ENCODE results near the gene CISD1.
"Not testable (repeated sequence)": the region's sequence is repeated elsewhere in the genome, so short reads cannot be mapped to it uniquely, and the experiment has no call there.

Gene CISD1

DNA sequence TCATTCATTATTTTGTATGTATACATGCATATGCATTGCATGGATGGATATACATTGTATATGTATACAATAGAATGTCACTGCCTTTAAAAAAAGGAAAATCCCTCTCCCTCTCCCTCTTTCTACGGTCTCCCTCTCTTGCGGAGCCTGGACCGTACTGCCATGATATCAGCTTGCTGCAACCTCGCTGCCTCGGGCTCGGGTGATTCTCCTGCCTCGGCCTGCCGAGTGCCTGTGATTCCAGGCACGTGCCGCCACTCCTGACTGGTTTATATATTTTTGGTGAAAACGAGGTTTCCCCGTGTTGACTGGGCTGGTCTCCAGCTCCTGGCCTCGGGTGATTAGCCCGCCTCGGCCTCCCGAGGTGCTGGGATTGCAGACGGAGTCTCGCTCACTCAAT lies 25.7 kb upstream of the CISD1 start:
- Histone ChIP-seq H3K27ac (ENCODE audit: low read depth in 2 of 2, low read length in 2 of 2) (no peak overlapping the region), H3K4me3 (ENCODE audit: low read length in 2 of 2) (no peak overlapping the region), H3K27me3 (ENCODE audit: control insufficient read depth in 2 of 2, insufficient read depth in 2 of 2, low read length in 2 of 2) (no peaks in the 10 kb centered on the region), H3K36me3 (ENCODE audit: control insufficient read depth in 2 of 2, insufficient read depth in 2 of 2, low read length in 2 of 2) (no peaks in the 10 kb centered on the region), H3K9ac (ENCODE audit: low read depth in 1 of 2, low read length in 2 of 2) (no peak overlapping the region), H3K4me1 (ENCODE audit: control insufficient read depth in 2 of 2, insufficient read depth in 2 of 2, low read length in 2 of 2) (no peaks in the 10 kb centered on the region), H3K9me3 (ENCODE audit: control insufficient read depth in 2 of 2, low read length in 2 of 2) (no peaks in the 10 kb centered on the region)

DNA sequence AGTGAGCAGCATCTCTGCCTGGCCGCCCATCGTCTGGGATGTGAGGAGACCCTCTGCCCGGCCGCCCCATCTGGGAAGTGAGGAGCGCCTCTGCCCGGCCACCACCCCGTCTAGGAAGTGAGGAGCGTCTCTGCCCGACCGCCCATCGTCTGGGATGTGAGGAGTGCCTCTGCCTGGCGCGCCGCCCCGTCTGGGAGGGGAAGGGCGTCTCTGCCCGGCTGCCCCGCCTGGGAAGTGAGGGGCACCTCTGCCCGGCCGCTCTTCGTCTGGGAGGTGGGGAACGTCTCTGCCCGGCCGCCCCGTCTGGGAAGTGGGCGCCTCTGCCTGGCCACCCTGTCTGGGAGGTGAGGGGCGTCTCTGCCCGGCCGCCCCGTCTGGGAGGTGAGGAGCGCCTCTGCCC lies 25.2 kb upstream of the CISD1 start:
- H3K36me3 ChIP-seq (ENCODE audit: control insufficient read depth in 2 of 2, insufficient read depth in 2 of 2, low read length in 2 of 2); H3K27ac ChIP-seq (ENCODE audit: low read depth in 2 of 2, low read length in 2 of 2); H3K4me1 ChIP-seq (ENCODE audit: control insufficient read depth in 2 of 2, insufficient read depth in 2 of 2, low read length in 2 of 2); H3K9me3 ChIP-seq (ENCODE audit: control insufficient read depth in 2 of 2, low read length in 2 of 2); H3K4me3 ChIP-seq (ENCODE audit: low read length in 2 of 2); H3K27me3 ChIP-seq (ENCODE audit: control insufficient read depth in 2 of 2, insufficient read depth in 2 of 2, low read length in 2 of 2); H3K9ac ChIP-seq (ENCODE audit: low read depth in 1 of 2, low read length in 2 of 2): not testable (repeated sequence)

DNA sequence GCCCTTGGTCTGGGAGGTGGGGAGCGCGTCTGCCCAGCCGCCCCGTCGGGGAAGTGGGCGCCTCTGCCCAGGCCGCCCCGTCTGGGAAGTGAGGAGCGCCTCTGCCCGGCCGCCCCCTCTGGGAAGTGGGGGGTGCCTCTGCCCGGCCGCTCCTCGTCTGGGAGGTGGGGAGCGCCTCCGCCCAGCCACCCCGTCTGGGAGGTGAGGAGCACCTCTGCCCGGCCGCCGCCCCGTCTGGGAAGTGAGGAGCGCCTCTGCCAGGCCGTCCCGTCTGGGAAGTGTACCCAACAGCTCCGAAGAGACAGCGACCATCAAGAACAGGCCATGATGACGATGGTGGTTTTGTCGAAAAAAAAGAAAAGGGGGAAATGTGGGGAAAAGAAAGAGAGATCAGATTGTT lies 24.7 kb upstream of the CISD1 start:
- not testable (repeated sequence) for H3K4me1 ChIP-seq (ENCODE audit: control insufficient read depth in 2 of 2, insufficient read depth in 2 of 2, low read length in 2 of 2); H3K36me3 ChIP-seq (ENCODE audit: control insufficient read depth in 2 of 2, insufficient read depth in 2 of 2, low read length in 2 of 2); H3K9me3 ChIP-seq (ENCODE audit: control insufficient read depth in 2 of 2, low read length in 2 of 2); H3K27ac ChIP-seq (ENCODE audit: low read depth in 2 of 2, low read length in 2 of 2); H3K4me3 ChIP-seq (ENCODE audit: low read length in 2 of 2); H3K9ac ChIP-seq (ENCODE audit: low read depth in 1 of 2, low read length in 2 of 2); H3K27me3 ChIP-seq (ENCODE audit: control insufficient read depth in 2 of 2, insufficient read depth in 2 of 2, low read length in 2 of 2)

DNA sequence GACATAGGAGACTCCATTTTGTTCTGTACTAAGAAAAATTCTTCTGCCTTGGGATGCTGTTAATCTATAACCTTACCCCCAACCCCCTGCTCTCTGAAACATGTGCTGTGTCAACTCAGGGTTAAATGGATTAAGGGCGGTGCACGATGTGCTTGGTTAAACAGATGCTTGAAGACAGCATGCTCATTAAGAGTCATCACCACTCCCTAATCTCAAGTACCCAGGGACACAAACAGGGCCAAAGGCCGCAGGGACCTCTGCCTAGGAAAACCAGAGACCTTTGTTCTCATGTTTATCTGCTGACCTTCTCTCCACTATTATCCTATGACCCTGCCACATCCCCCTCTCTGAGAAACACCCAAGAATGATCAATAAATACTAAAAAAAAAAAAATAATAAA lies 24.3 kb upstream of the CISD1 start:
- H3K27ac ChIP-seq (ENCODE audit: low read depth in 2 of 2, low read length in 2 of 2); H3K27me3 ChIP-seq (ENCODE audit: control insufficient read depth in 2 of 2, insufficient read depth in 2 of 2, low read length in 2 of 2); H3K9me3 ChIP-seq (ENCODE audit: control insufficient read depth in 2 of 2, low read length in 2 of 2); H3K4me1 ChIP-seq (ENCODE audit: control insufficient read depth in 2 of 2, insufficient read depth in 2 of 2, low read length in 2 of 2); H3K9ac ChIP-seq (ENCODE audit: low read depth in 1 of 2, low read length in 2 of 2); H3K4me3 ChIP-seq (ENCODE audit: low read length in 2 of 2); H3K36me3 ChIP-seq (ENCODE audit: control insufficient read depth in 2 of 2, insufficient read depth in 2 of 2, low read length in 2 of 2): not testable (repeated sequence)

DNA sequence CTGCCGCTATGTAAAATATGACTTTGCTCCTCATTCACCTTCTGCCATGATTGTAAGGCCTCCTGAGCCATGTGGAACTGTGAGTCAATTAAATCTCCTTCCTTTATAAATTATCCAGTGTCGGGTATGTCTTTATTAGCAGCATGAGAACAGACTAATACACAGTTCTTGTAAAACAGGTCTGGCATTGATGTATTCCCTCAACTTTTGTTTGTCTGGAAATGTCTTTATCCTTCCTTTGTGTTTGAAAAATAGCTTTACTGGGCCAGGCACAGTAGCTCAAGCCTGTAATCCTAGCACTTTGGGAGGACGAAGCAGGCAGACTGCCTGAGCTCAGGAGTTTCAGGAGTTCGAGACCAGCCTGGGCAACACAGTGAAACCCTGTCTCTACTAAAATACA lies 15.8 kb upstream of the CISD1 start:
- no peaks in the 10 kb centered on the region for H3K27me3 ChIP-seq (ENCODE audit: control insufficient read depth in 2 of 2, insufficient read depth in 2 of 2, low read length in 2 of 2)
- H3K4me1 ChIP-seq (ENCODE audit: control insufficient read depth in 2 of 2, insufficient read depth in 2 of 2, low read length in 2 of 2): no peaks in the 10 kb centered on the region
- H3K36me3 ChIP-seq (ENCODE audit: control insufficient read depth in 2 of 2, insufficient read depth in 2 of 2, low read length in 2 of 2): peaks cover 0 to 2% of the 10 kb centered on the region in 2 donors

DNA sequence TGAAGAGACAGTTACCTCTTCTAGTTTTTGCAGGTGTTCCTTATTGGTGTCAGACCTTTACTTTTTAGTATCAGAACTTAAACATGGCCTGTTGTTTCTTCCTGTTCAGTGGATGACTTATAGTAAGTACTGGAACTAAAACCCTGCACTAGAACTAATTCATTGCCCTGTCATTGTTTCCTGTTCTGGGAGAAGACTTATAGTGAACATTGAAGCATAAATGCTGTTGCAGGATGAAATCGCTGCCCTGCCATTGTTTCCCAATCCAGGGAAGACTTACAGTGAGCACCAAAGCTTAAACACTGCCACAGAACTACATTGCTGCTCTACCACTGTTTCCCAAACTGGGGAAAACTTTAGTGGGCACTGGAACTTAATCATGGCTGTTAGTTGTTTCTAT lies 14.3 kb upstream of the CISD1 start:
- H3K4me3 ChIP-seq (ENCODE audit: low read length in 2 of 2): no peak overlapping the region
- H3K9ac ChIP-seq (ENCODE audit: low read depth in 1 of 2, low read length in 2 of 2): no peak overlapping the region
- no peaks in the 10 kb centered on the region for H3K27me3 ChIP-seq (ENCODE audit: control insufficient read depth in 2 of 2, insufficient read depth in 2 of 2, low read length in 2 of 2)
- peaks cover 0 to 2% of the 10 kb centered on the region in 2 donors for H3K36me3 ChIP-seq (ENCODE audit: control insufficient read depth in 2 of 2, insufficient read depth in 2 of 2, low read length in 2 of 2)
- no peaks in the 10 kb centered on the region for H3K9me3 ChIP-seq (ENCODE audit: control insufficient read depth in 2 of 2, low read length in 2 of 2)
- H3K27ac ChIP-seq (ENCODE audit: low read depth in 2 of 2, low read length in 2 of 2): no peak overlapping the region
- H3K4me1 ChIP-seq (ENCODE audit: control insufficient read depth in 2 of 2, insufficient read depth in 2 of 2, low read length in 2 of 2): no peaks in the 10 kb centered on the region

More for the DNA sequence above, 15.8 kb upstream of the CISD1 start:
- H3K9me3 ChIP-seq (ENCODE audit: control insufficient read depth in 2 of 2, low read length in 2 of 2): no peaks in the 10 kb centered on the region
- H3K9ac ChIP-seq (ENCODE audit: low read depth in 1 of 2, low read length in 2 of 2): no peak overlapping the region
- H3K27ac ChIP-seq (ENCODE audit: low read depth in 2 of 2, low read length in 2 of 2): no peak overlapping the region
- no peak overlapping the region for H3K4me3 ChIP-seq (ENCODE audit: low read length in 2 of 2)

DNA sequence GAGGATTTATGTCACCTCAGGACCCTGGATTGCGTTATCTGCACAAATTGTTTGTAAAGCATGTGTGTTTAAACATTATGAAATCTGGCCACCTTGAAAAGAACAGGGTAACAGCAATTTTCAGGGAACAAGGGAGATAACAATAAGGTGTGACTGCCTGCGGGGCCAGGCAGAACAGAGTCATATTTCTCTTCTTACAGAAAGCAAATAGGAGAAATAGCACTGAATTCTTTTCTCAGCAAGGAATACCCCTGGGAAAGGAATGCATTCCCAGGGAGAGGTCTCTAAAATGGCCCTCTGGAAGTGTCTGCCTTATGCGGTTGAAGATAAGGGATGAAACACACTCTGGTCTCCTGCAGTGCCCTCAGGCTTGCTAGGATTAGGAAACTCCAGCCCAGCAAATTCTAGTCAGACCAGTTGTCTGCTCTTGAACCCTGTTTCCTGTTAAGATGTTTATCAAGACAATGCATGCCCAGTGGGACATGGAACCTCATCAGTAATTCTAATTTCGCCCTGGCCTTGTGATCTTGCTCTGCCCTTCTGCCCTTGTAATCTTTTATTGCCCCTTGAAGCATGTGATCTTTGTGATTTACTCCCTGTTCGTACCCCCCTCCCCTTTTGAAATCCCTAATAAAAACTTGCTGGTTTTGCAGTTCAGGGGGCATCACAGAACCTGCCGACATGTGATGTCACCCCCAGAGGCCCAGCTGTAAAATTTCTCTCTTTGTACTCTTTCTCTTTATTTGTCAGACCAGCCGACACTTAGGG lies 12.8 kb upstream of the CISD1 start:
- not testable (repeated sequence) for H3K4me3 ChIP-seq (ENCODE audit: low read length in 2 of 2); H3K27ac ChIP-seq (ENCODE audit: low read depth in 2 of 2, low read length in 2 of 2); H3K9ac ChIP-seq (ENCODE audit: low read depth in 1 of 2, low read length in 2 of 2); H3K27me3 ChIP-seq (ENCODE audit: control insufficient read depth in 2 of 2, insufficient read depth in 2 of 2, low read length in 2 of 2); H3K36me3 ChIP-seq (ENCODE audit: control insufficient read depth in 2 of 2, insufficient read depth in 2 of 2, low read length in 2 of 2); H3K4me1 ChIP-seq (ENCODE audit: control insufficient read depth in 2 of 2, insufficient read depth in 2 of 2, low read length in 2 of 2); H3K9me3 ChIP-seq (ENCODE audit: control insufficient read depth in 2 of 2, low read length in 2 of 2)

DNA sequence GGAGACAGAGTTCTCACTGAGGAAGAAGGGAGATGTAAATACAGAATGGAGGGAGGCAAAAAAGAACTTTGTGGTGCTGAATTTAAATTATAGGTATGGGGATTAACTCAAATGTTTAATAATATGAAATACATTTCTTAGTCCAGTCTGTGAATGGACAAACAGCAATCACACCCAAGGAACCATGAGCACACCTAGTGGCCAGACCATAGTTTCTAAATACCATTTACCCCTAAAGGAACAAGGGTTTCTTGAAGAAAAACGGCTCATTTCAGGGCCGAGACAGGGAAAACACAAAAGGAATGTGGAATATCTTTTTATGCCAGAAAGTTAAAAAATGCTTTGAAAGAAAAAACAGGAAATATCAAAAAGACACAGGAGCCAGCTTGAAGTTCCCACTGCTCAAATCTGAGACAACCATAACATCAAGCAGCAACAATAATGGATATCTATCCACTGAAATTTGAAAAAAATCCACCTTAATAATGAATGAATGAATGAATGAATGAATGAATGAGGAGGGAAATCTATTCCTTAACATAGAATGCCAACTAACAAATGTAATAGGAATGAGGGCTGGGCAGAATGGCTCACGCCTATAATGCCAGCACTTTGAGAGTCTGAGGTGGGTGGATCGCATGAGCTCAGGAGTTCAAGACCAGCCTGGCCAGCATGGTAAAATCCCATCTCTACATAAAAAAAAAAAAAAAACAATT lies 9.8 kb upstream of the CISD1 start:
- Histone ChIP-seq H3K4me3 (ENCODE audit: low read length in 2 of 2) (no peak overlapping the region), H3K36me3 (ENCODE audit: control insufficient read depth in 2 of 2, insufficient read depth in 2 of 2, low read length in 2 of 2) (peaks cover 0 to 2% of the 10 kb centered on the region in 2 donors), H3K9ac (ENCODE audit: low read depth in 1 of 2, low read length in 2 of 2) (no peak overlapping the region), H3K27ac (ENCODE audit: low read depth in 2 of 2, low read length in 2 of 2) (no peak overlapping the region), H3K27me3 (ENCODE audit: control insufficient read depth in 2 of 2, insufficient read depth in 2 of 2, low read length in 2 of 2) (no peaks in the 10 kb centered on the region), H3K4me1 (ENCODE audit: control insufficient read depth in 2 of 2, insufficient read depth in 2 of 2, low read length in 2 of 2) (no peaks in the 10 kb centered on the region), H3K9me3 (ENCODE audit: control insufficient read depth in 2 of 2, low read length in 2 of 2) (no peaks in the 10 kb centered on the region)

DNA sequence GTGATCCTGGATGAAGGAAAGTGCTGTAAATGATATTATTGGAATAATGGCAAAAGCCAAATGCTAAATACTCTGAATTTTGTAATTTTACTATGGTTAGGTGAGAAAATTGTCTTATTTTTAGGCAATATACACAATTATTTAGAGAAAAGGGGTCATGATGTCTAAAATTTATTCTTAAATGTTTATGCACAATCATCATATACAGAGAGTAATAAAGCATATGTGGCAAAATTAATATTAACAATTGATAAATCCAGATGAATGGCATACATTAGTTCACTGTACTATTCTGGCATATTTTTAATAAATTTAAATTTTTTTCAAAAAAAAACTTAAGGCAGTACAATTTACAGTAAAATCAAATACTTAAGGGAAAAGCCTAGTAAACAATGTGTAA lies 8.6 kb upstream of the CISD1 start:
- peaks cover 0 to 2% of the 10 kb centered on the region in 2 donors for H3K36me3 ChIP-seq (ENCODE audit: control insufficient read depth in 2 of 2, insufficient read depth in 2 of 2, low read length in 2 of 2)
- no peaks in the 10 kb centered on the region for H3K27me3 ChIP-seq (ENCODE audit: control insufficient read depth in 2 of 2, insufficient read depth in 2 of 2, low read length in 2 of 2)
- H3K9me3 ChIP-seq (ENCODE audit: control insufficient read depth in 2 of 2, low read length in 2 of 2): no peaks in the 10 kb centered on the region
- peaks cover 2 to 7% of the 10 kb centered on the region in 2 donors for H3K4me1 ChIP-seq (ENCODE audit: control insufficient read depth in 2 of 2, insufficient read depth in 2 of 2, low read length in 2 of 2)
- no peak overlapping the region for H3K4me3 ChIP-seq (ENCODE audit: low read length in 2 of 2)
- H3K27ac ChIP-seq (ENCODE audit: low read depth in 2 of 2, low read length in 2 of 2): no peak overlapping the region
- no peak overlapping the region for H3K9ac ChIP-seq (ENCODE audit: low read depth in 1 of 2, low read length in 2 of 2)

DNA sequence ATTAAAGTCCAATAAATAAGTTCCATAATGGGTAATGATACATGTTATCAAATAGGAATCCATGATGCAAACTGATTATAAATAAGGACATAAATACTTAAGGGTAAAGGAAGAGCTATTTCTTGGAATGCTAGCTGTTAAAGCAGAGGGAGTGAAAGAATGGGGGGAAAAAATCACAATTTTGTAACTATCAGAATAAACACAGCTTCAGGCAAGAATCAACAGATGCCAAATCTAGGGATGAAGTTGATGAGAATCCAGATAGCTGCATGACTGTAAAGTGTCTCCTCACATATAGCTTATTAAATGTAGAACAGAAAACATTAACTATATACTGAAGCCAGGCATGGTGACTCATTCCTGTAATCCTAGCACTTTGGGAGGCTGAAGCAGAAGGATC lies 6.2 kb upstream of the CISD1 start:
- H3K9me3 ChIP-seq (ENCODE audit: control insufficient read depth in 2 of 2, low read length in 2 of 2): no peaks in the 10 kb centered on the region
- H3K27ac ChIP-seq (ENCODE audit: low read depth in 2 of 2, low read length in 2 of 2): no peak overlapping the region
- H3K4me1 ChIP-seq (ENCODE audit: control insufficient read depth in 2 of 2, insufficient read depth in 2 of 2, low read length in 2 of 2): peaks cover 10 to 16% of the 10 kb centered on the region in 2 donors
- no peaks in the 10 kb centered on the region for H3K27me3 ChIP-seq (ENCODE audit: control insufficient read depth in 2 of 2, insufficient read depth in 2 of 2, low read length in 2 of 2)
- H3K9ac ChIP-seq (ENCODE audit: low read depth in 1 of 2, low read length in 2 of 2): no peak overlapping the region
- H3K36me3 ChIP-seq (ENCODE audit: control insufficient read depth in 2 of 2, insufficient read depth in 2 of 2, low read length in 2 of 2): no peaks in the 10 kb centered on the region
- H3K4me3 ChIP-seq (ENCODE audit: low read length in 2 of 2): no peak overlapping the region
